HG03520 (cell line): Measurements from ENCODE around the gene MRM3.
A peak's percentile ranks its signal among the peaks of the same experiment; 100 is the strongest.
"Not testable (repeated sequence)": the region's sequence is repeated elsewhere in the genome, so short reads cannot be mapped to it uniquely, and the experiment has no call there.

Experiments
- ATAC-seq: cut with Tn5 transposase; IDR thresholded peaks from one replicate; pipeline ENCODE4 v1.9.1; 2021; ENCODE audit warnings: mild to moderate bottlenecking, moderate library complexity; ENCODE audit not compliant: unreplicated experiment

Gene MRM3

GRCh38 chr17:781805-782731 lies at the start of gene MRM3, which contains the start of gene GLOD4:
Gene MRM3 (plus strand): TSS chr17:782353. CDS start chr17:782379, 26 bp downstream.
Gene GLOD4 (minus strand): TSS chr17:782280. CDS start chr17:782255, 25 bp downstream.
- peak; percentile 81 for ATAC-seq

GRCh38 chr17:732902-733720 lies 49.0 kb upstream of the MRM3 start:
- ATAC-seq: peak; percentile 37

- no peak for ATAC-seq
Observed at GRCh38 chr17:733743-734142, 48.4 kb upstream of the MRM3 start.

GRCh38 chr17:737561-738113 lies 44.5 kb upstream of the MRM3 start:
- no peak for ATAC-seq

GRCh38 chr17:740240-741017 lies 41.7 kb upstream of the MRM3 start:
- peak; percentile 43 for ATAC-seq

GRCh38 chr17:742147-742793 lies 39.9 kb upstream of the MRM3 start:
- no peak for ATAC-seq

GRCh38 chr17:743139-743538 lies 39.0 kb upstream of the MRM3 start:
- no peak for ATAC-seq

GRCh38 chr17:744937-745336 lies 37.2 kb upstream of the MRM3 start:
- no peak for ATAC-seq

- ATAC-seq: no peak
Observed at GRCh38 chr17:745406-745805, 36.7 kb upstream of the MRM3 start.

GRCh38 chr17:746181-746580 lies 36.0 kb upstream of the MRM3 start:
- no peak for ATAC-seq

- no peak for ATAC-seq
Observed at GRCh38 chr17:746783-747629, 35.1 kb upstream of the MRM3 start.

- not testable (repeated sequence) for ATAC-seq
Observed at GRCh38 chr17:748604-749003, 33.5 kb upstream of the MRM3 start.

GRCh38 chr17:749359-749758 lies 32.8 kb upstream of the MRM3 start:
- ATAC-seq: not testable (repeated sequence)

- ATAC-seq: no peak
Observed at GRCh38 chr17:750431-751037, 31.6 kb upstream of the MRM3 start.

GRCh38 chr17:751269-752001 lies 30.7 kb upstream of the MRM3 start:
- peak; percentile 23 for ATAC-seq

- ATAC-seq: peak; percentile 76
Observed at GRCh38 chr17:752002-752619, 30.0 kb upstream of the MRM3 start, which contains the start of gene GEMIN4. Gene GEMIN4 (minus strand): TSS chr17:752264. CDS start chr17:752142, 122 bp downstream.

- no peak for ATAC-seq
Observed at GRCh38 chr17:752620-753219, 29.4 kb upstream of the MRM3 start.
